H1 (cell line): ENCODE results near the gene PRG2. TPM values are rescaled to one million over a fixed set of nuclear protein-coding genes. Genes with fewer than 3 reads are reported as not detected.

Source experiments
- CTCF ChIA-PET: fragments of 300-600 bp; sonication (Branson Sonifier 250); formaldehyde crosslinking; loops from one replicate; lab custom pipeline; 2021; ENCODE audit not compliant: partially characterized antibody; lab: Charles Lee
- POLR2A ChIA-PET: fragments of 300-600 bp; sonication (Branson Sonifier 250); formaldehyde crosslinking; loops from one replicate; lab custom pipeline; 2021; ENCODE audit warnings: inconsistent platforms; ENCODE audit not compliant: partially characterized antibody; lab: Charles Lee
- DNase-seq, 2 experiments: peaks; one replicate each; pipeline versions ENCODE4 v3.0.0 to v3.0.0-alpha.2; 2010 to 2022; ENCODE audit warnings: low spot score in 2 of 2, low read depth in 1 of 2, mixed read lengths in 1 of 2
- FAIRE-seq: peaks from 2 replicates; lab custom pipeline; 2011; peaks lifted over from hg19 to GRCh38; lab: Jason Lieb, UNC
- H2AFZ ChIP-seq: 2 replicates; pipeline ENCODE4 v1.8.1; 2012; ENCODE audit warnings: low read length, inconsistent platforms
- H2AK5ac ChIP-seq: 2 replicates; pipeline ENCODE4 v1.6.1; 2013; ENCODE audit warnings: low read depth, low read length
- H2BK120ac ChIP-seq: replicated peaks from 2 replicates; pipeline ENCODE3; 2013; ENCODE audit warnings: low read depth, low read length, inconsistent platforms
- H2BK12ac ChIP-seq: 2 replicates; pipeline ENCODE4 v1.6.1; 2013; ENCODE audit warnings: low read depth, low read length
- H2BK15ac ChIP-seq: 2 replicates; pipeline ENCODE4 v1.6.1; 2013; ENCODE audit warnings: low read length
- H2BK20ac ChIP-seq: 2 replicates; pipeline ENCODE4 v1.6.1; 2013; ENCODE audit warnings: low read length
- H2BK5ac ChIP-seq: 2 replicates; pipeline ENCODE4 v1.6.1; 2013; ENCODE audit warnings: low read depth, low read length
- H3K14ac ChIP-seq: 2 replicates; pipeline ENCODE4 v1.6.1; 2013; ENCODE audit warnings: inconsistent platforms; ENCODE audit not compliant: insufficient read length
- H3K18ac ChIP-seq: 2 replicates; pipeline ENCODE4 v1.6.1; 2013; ENCODE audit warnings: low read length; ENCODE audit errors: extremely low read depth
- H3K23ac ChIP-seq: 2 replicates; pipeline ENCODE4 v1.6.1; 2013; ENCODE audit warnings: inconsistent platforms; ENCODE audit not compliant: insufficient read length
- H3K23me2 ChIP-seq: 2 replicates; pipeline ENCODE4 v1.6.1; 2013; ENCODE audit warnings: low read depth, low read length
- H3K27ac ChIP-seq: 2 replicates; pipeline ENCODE4 v1.6.1; 2011; ENCODE audit warnings: low read depth, low read length, inconsistent platforms
- H3K27me3 ChIP-seq, 4 experiments: replicated peaks in 1 of 4; 1 replicate in 1 of 4; 2 replicates in 3 of 4; pipeline versions ENCODE4 v1.6.1 to v1.8.1; 2011 to 2013; ENCODE audit warnings: low read length in 3 of 4, mild to moderate bottlenecking in 3 of 4, inconsistent platforms in 2 of 4, mixed read lengths in 2 of 4, moderate library complexity in 1 of 4; ENCODE audit not compliant: control insufficient read depth in 3 of 4, insufficient read depth in 3 of 4; ENCODE audit errors: extremely low read depth in 1 of 4
- H3K36me3 ChIP-seq, 4 experiments: 2 replicates each; pipeline versions ENCODE4 v1.6.1 to v1.8.1; 2011 to 2013; ENCODE audit warnings: mild to moderate bottlenecking in 4 of 4, low read length in 3 of 4, moderate library complexity in 2 of 4, control low read depth in 1 of 4, inconsistent platforms in 1 of 4; ENCODE audit not compliant: insufficient read depth in 4 of 4, control insufficient read depth in 2 of 4
- H3K4ac ChIP-seq: replicated peaks from 2 replicates; pipeline ENCODE3; 2013; ENCODE audit warnings: low read length, low read depth, mixed read lengths, inconsistent platforms; ENCODE audit not compliant: insufficient read length
- H3K4me1 ChIP-seq, 4 experiments: replicated peaks in 1 of 4; 1 replicate in 1 of 4; 2 replicates in 3 of 4; pipeline versions ENCODE4 v1.6.1 to v1.8.1; 2011 to 2013; ENCODE audit warnings: low read length in 3 of 4, inconsistent platforms in 2 of 4, mixed read lengths in 1 of 4; ENCODE audit not compliant: insufficient read depth in 4 of 4, control insufficient read depth in 3 of 4
- H3K4me2 ChIP-seq, 2 experiments: 2 replicates each; pipeline versions ENCODE4 v1.6.1 to v1.8.1; 2011 to 2013; ENCODE audit warnings: low read depth in 2 of 2, low read length in 2 of 2, control low read depth in 1 of 2, inconsistent platforms in 1 of 2, mild to moderate bottlenecking in 1 of 2; ENCODE audit not compliant: insufficient read depth in 1 of 2
- H3K4me3 ChIP-seq, 4 experiments: fragments of 200-600, 300-600 bp in 1 of 4; sonication (generic), shearing (Covaris generic), sonication (Bioruptor Twin) in 1 of 4; 2 replicates each; pipeline versions ENCODE4 v1.5.1 to v1.8.1; 2011 to 2016; ENCODE audit warnings: low read length in 4 of 4, low read depth in 3 of 4, control low read depth in 2 of 4, inconsistent platforms in 2 of 4, mild to moderate bottlenecking in 2 of 4, mixed read lengths in 1 of 4, moderate library complexity in 1 of 4; ENCODE audit not compliant: insufficient read depth in 2 of 4; ENCODE audit errors: extremely low read depth in 1 of 4
- H3K56ac ChIP-seq: replicated peaks from 2 replicates; pipeline ENCODE3; 2013; ENCODE audit warnings: low read depth, mild to moderate bottlenecking, mixed read lengths, low read length, inconsistent platforms; ENCODE audit not compliant: insufficient read length
- H3K79me1 ChIP-seq: 2 replicates; pipeline ENCODE4 v1.6.1; 2013; ENCODE audit warnings: low read depth, low read length, control low read depth
- H3K79me2 ChIP-seq, 2 experiments: 2 replicates each; pipeline versions ENCODE4 v1.6.1 to v1.8.1; 2012 to 2013; ENCODE audit warnings: low read length in 2 of 2, mild to moderate bottlenecking in 2 of 2, inconsistent platforms in 1 of 2; ENCODE audit not compliant: insufficient read depth in 2 of 2, control insufficient read depth in 1 of 2
- H3K9ac ChIP-seq, 4 experiments: replicated peaks in 1 of 4; 1 replicate in 1 of 4; 2 replicates in 3 of 4; pipeline versions ENCODE4 v1.6.1 to v1.8.1; 2011 to 2013; ENCODE audit warnings: low read depth in 3 of 4, low read length in 3 of 4, control low read depth in 2 of 4, mild to moderate bottlenecking in 2 of 4, moderate library complexity in 2 of 4, inconsistent platforms in 1 of 4; ENCODE audit errors: extremely low read depth in 1 of 4
- H3K9me3 ChIP-seq, 2 experiments: 2 replicates each; pipeline versions ENCODE4 v1.6.1 to v1.8.1; 2012 to 2013; ENCODE audit warnings: mild to moderate bottlenecking in 2 of 2, moderate library complexity in 2 of 2, control low read depth in 1 of 2, inconsistent platforms in 1 of 2, low read depth in 1 of 2, low read length in 1 of 2, mixed read lengths in 1 of 2; ENCODE audit not compliant: insufficient read depth in 2 of 2
- H4K20me1 ChIP-seq, 2 experiments: replicated peaks in 1 of 2; 2 replicates each; pipeline versions ENCODE3 to v1.8.1; 2011 to 2013; ENCODE audit warnings: inconsistent platforms in 2 of 2, low read length in 2 of 2, mild to moderate bottlenecking in 1 of 2; ENCODE audit not compliant: insufficient read depth in 2 of 2, control insufficient read depth in 1 of 2
- H4K5ac ChIP-seq: 2 replicates; pipeline ENCODE4 v1.6.1; 2013; ENCODE audit warnings: low read length, low read depth, mixed read lengths, inconsistent platforms; ENCODE audit not compliant: insufficient read length
- H4K8ac ChIP-seq: 2 replicates; pipeline ENCODE4 v1.8.0; 2013; ENCODE audit warnings: mild to moderate bottlenecking, moderate library complexity, low read length, inconsistent platforms; ENCODE audit not compliant: insufficient read depth; ENCODE audit errors: extremely low read depth
- H4K91ac ChIP-seq: replicated peaks from 2 replicates; pipeline ENCODE3; 2013; ENCODE audit warnings: low read length, mixed read lengths, inconsistent platforms; ENCODE audit not compliant: insufficient read length
- ATF2 ChIP-seq: IDR thresholded peaks from 2 replicates; pipeline ENCODE4 v1.6.1; 2012; ENCODE audit warnings: low read length, inconsistent platforms
- BRCA1 ChIP-seq: IDR thresholded peaks from 2 replicates; pipeline ENCODE4 v1.6.1; 2012; ENCODE audit warnings: low read depth, low read length, improper control_type of control experiment
- CHD1 ChIP-seq: IDR thresholded peaks from 2 replicates; pipeline ENCODE4 v1.6.1; 2012; ENCODE audit warnings: low read depth, low read length, improper control_type of control experiment
- EGR1 ChIP-seq: IDR thresholded peaks from 2 replicates; pipeline ENCODE4 v1.6.1; 2011; ENCODE audit warnings: low read depth, low read length, borderline replicate concordance
- HDAC6 ChIP-seq: IDR thresholded peaks from one replicate; pipeline ENCODE4 v1.7.1; 2012; ENCODE audit warnings: low read depth, mild to moderate bottlenecking, inconsistent platforms, low read length, moderate library complexity
- MAFK ChIP-seq: IDR thresholded peaks from 2 replicates; pipeline ENCODE4 v1.6.1; 2012; ENCODE audit warnings: low read depth, mild to moderate bottlenecking, improper control_type of control experiment, low read length
- POLR2A ChIP-seq, 2 experiments: IDR thresholded peaks; 1 replicate in 1 of 2; 2 replicates in 1 of 2; pipeline ENCODE4 v1.6.1; 2011; ENCODE audit warnings: low read depth in 2 of 2, low read length in 2 of 2, mild to moderate bottlenecking in 2 of 2; ENCODE audit errors: control extremely low read depth in 1 of 2
- USF2 ChIP-seq: IDR thresholded peaks from 2 replicates; pipeline ENCODE4 v1.6.1; 2011; ENCODE audit warnings: low read length, improper control_type of control experiment
- WGBS, 2 experiments: shearing (Covaris generic) in 1 of 2; methylation state at CpG; one replicate each; pipeline versions ENCODE4 v1.1.6 to v1.1.7; 2013 to 2015; ENCODE audit warnings: low lambda C conversion rate in 2 of 2, mixed read lengths in 2 of 2, inconsistent platforms in 1 of 2, low coverage in 1 of 2, missing lambda C conversion rate in 1 of 2; ENCODE audit not compliant: insufficient replicate concordance in 2 of 2, insufficient coverage in 1 of 2, insufficient read length in 1 of 2; ENCODE audit errors: extremely low coverage in 1 of 2, missing lambda C conversion rate in 1 of 2; 5-methylcytosine and 5-hydroxymethylcytosine counted together
- polyA plus RNA-seq, 7 experiments: library from polyadenylated mRNA; depleted of rRNA in 3 of 7; stranded (reverse) in 5 of 7; unstranded in 2 of 7; fragments of >200 nt in 5 of 7; fragments of 200-250 nt in 2 of 7; gene quantifications; 1 replicate in 5 of 7; 2 replicates in 1 of 7; 4 replicates in 1 of 7; pipeline versions ENCODE4 v1.2.1 to v1.2.3, GENCODE V29; 2011 to 2013; ENCODE audit warnings: missing spikeins in 2 of 7, mixed read lengths in 2 of 7
- total RNA-seq: library from RNA; stranded (reverse); fragmentation: NEBNext Ultra II Directional; extraction: Animal tissue kit (Norgen Biotek cat#: 25700); gene quantifications from 2 replicates; pipeline ENCODE4 v1.2.1, GENCODE V29; 2021

PRG2 gene
- total and polyA plus RNA-seq, 2 of the 8 experiments (the other 6 are each of a cell fraction or from before 2014, with no cell fraction given) = 0.32 TPM; not detected in 1

DNA sequence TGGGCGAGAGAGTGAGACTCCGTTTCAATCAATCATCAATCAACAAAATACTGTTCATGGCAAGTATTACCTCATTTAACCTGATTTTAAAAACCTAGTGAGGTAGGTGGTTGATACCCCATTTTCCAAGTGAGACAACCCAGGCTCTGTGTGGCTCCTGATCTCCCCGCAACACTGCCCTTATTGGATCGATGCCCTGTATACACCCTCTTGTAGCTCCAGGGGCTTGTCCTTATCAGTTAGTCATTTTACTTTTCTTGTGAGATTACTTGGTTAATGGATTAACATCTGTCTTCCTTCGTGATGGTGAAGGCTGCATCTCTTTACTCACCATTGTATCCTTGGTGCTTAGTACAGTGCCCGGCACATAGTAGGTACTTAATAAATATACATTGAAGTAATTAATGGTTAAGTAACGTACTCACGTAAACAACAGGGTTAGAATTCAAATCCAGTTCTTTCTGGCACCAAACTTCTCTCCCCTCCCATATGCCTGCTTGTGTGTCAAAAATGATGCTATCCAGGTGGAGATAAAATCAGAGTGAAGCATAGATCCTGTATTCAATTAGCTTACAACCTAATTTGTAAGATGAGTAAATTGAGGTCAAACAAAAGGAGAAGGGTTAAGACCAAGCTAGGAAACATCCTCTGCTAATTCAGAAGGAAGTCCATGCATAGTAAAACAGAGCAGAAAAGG, 1.8 kb upstream of the PRG2 start:
- CTCF ChIA-PET = interaction anchor here (0.6 to 1.7 kb wide), 5 partner anchors 12 to 143 kb away, joined by 3 to 5 read pairs (median 4); no protein-coding TSS in a partner anchor
- Histone ChIP-seq H3K14ac (no peak overlapping the region), H3K79me2 (no peaks in the 10 kb centered on the region), H3K56ac (no peak overlapping the region), H3K23me2 (no peaks in the 10 kb centered on the region), H3K4me3 (no peak overlapping the region), H2BK5ac (no peak overlapping the region), H2AK5ac (no peak overlapping the region), H3K23ac (no peak overlapping the region), H3K9me3 (no peaks in the 10 kb centered on the region), H2BK20ac (no peak overlapping the region), H2AFZ (no peak overlapping the region), H3K4ac (no peak overlapping the region), H3K18ac (no peak overlapping the region), H3K27me3 (no peaks in the 10 kb centered on the region; a peak in 1 of 7 replicates), H3K36me3 (no peaks in the 10 kb centered on the region), H3K4me2 (no peak overlapping the region), H3K27ac (no peak overlapping the region), H2BK15ac (no peak overlapping the region), H3K4me1 (no peaks in the 10 kb centered on the region), H2BK120ac (no peak overlapping the region), H4K5ac (no peak overlapping the region), H3K79me1 (no peaks in the 10 kb centered on the region; the same call in 1 of the 2 replicates), H4K20me1 (no peaks in the 10 kb centered on the region), H2BK12ac (no peak overlapping the region), H3K9ac (no peak overlapping the region), H4K91ac (no peak overlapping the region), H4K8ac (no peak overlapping the region)
- DNase-seq = no peak
- no peak for FAIRE-seq
- POLR2A ChIA-PET = interaction anchor here (1.2 to 2.2 kb wide), 6 partner anchors 10 to 67 kb away, joined by 3 to 4 read pairs (median 4); no protein-coding TSS in a partner anchor
- WGBS, 2 experiments = 83% methylated on average over 8 of the region's 8 CpGs; no CpG with 5 or more reads in 1 of the 2 experiments
- no peak for TF ChIP-seq ATF2
- TF ChIP-seq CHD1 = no peak
- no peak for TF ChIP-seq USF2
- no peak for TF ChIP-seq BRCA1
- TF ChIP-seq POLR2A (IDR thresholded peaks at IDR 0.05; ENCODE audit: control extremely low read depth in 1 of 2, low read depth in 2 of 2, low read length in 2 of 2) = no peak
- no peak for TF ChIP-seq HDAC6
- TF ChIP-seq EGR1 = no peak
- no peak for TF ChIP-seq MAFK
